Right ventricle myocardium superior (tissue), 1 donor: ENCODE data around the gene RNF113B. TPM values are rescaled to one million over a fixed set of nuclear protein-coding genes. Genes with fewer than 3 reads are reported as not detected.

Experiments used
- ATAC-seq: fragments of 200-7000 bp; cut with Tn5 transposase; one replicate; pipeline ENCODE4 v1.9.1; 2020; ENCODE audit warnings: mild to moderate bottlenecking; ENCODE audit not compliant: poor library complexity
- DNase-seq: peaks from one replicate; pipeline ENCODE4 v3.0.0-alpha.2; 2020
- intact Hi-C: fragments of 100-400 bp; cut with DNase I; formaldehyde crosslinking; loops from one replicate; pipeline ENCODE4 v1.11.2; 2022
- total RNA-seq: library from RNA; stranded (reverse); fragmentation: NEBNext Ultra II Directional; extraction: Animal tissue kit (Norgen Biotek cat#: 25700); gene quantifications from one replicate; pipeline ENCODE4 v1.2.1, GENCODE V29; 2021
- donor health status: DM: no; HTN: yes; CAD: no; lungs with severe emphysema.

Gene RNF113B
- total RNA-seq, 1 donor from 2014 or later, result not detected

GRCh38 chr13:98208606-98209005 is 31.5 kb upstream of the RNF113B start:
- ATAC-seq (no peak), DNase-seq (no peak)
- intact Hi-C loops, result no loop called here

GRCh38 chr13:98207416-98207815 is 30.3 kb upstream of the RNF113B start:
- ATAC-seq (no peak), DNase-seq (no peak)
- intact Hi-C loops, result no loop called here

- ATAC-seq (no peak), DNase-seq (no peak)
- intact Hi-C loops, result no loop called here
Observed at GRCh38 chr13:98206946-98207345, 29.9 kb upstream of the RNF113B start.

- DNase-seq (no peak), ATAC-seq (no peak)
- intact Hi-C loops, result no loop called here
Observed at GRCh38 chr13:98204546-98204945, 27.5 kb upstream of the RNF113B start.

- intact Hi-C loops, result no loop called here
- ATAC-seq (no peak), DNase-seq (no peak)
Observed at GRCh38 chr13:98203646-98204326, 26.7 kb upstream of the RNF113B start.

- intact Hi-C loops, result no loop called here
- no peak for DNase-seq
- ATAC-seq, result no peak
Observed at GRCh38 chr13:98201984-98202383, 24.9 kb upstream of the RNF113B start.

GRCh38 chr13:98201189-98201588 is 24.1 kb upstream of the RNF113B start:
- ATAC-seq, result no peak
- DNase-seq, result no peak
- intact Hi-C loops, result no loop called here

- intact Hi-C loops, result no loop called here
- ATAC-seq, result no peak
- DNase-seq, result no peak
Observed at GRCh38 chr13:98200211-98200878, 23.3 kb upstream of the RNF113B start.

- ATAC-seq, result no peak
- intact Hi-C loops, result no loop called here
- DNase-seq, result no peak
Observed at GRCh38 chr13:98199480-98199879, 22.4 kb upstream of the RNF113B start.

- ATAC-seq, result no peak
- DNase-seq, result no peak
- intact Hi-C loops, result no loop called here
Observed at GRCh38 chr13:98198683-98199082, 21.6 kb upstream of the RNF113B start.

GRCh38 chr13:98195054-98195791 is 18.2 kb upstream of the RNF113B start:
- intact Hi-C loops, result no loop called here
- ATAC-seq (no peak), DNase-seq (no peak)

GRCh38 chr13:98192008-98192407 is 14.9 kb upstream of the RNF113B start:
- ATAC-seq, result no peak
- no peak for DNase-seq
- intact Hi-C loops, result no loop called here

GRCh38 chr13:98190889-98191444 is 13.9 kb upstream of the RNF113B start:
- DNase-seq, result no peak
- intact Hi-C loops, result no loop called here
- ATAC-seq, result no peak

- intact Hi-C loops, result no loop called here
- DNase-seq, result no peak
- no peak for ATAC-seq
Observed at GRCh38 chr13:98189841-98190505, 12.9 kb upstream of the RNF113B start.

- ATAC-seq (no peak), DNase-seq (no peak)
- intact Hi-C loops, result no loop called here
Observed at GRCh38 chr13:98188544-98189166, 11.6 kb upstream of the RNF113B start.

GRCh38 chr13:98187965-98188261 is 10.8 kb upstream of the RNF113B start:
- no peak for ATAC-seq
- DNase-seq, result no peak
- intact Hi-C loops, result no loop called here

- ATAC-seq (no peak), DNase-seq (no peak)
- intact Hi-C loops, result no loop called here
Observed at GRCh38 chr13:98187155-98187964, 10.3 kb upstream of the RNF113B start.

- intact Hi-C loops, result no loop called here
- ATAC-seq, result no peak
- no peak for DNase-seq
Observed at GRCh38 chr13:98184792-98185191, 7.7 kb upstream of the RNF113B start.
